Liver (tissue), 9 donors: ENCODE results near the gene MAPK8IP3. TPM values are rescaled to one million over a fixed set of nuclear protein-coding genes. Genes with fewer than 3 reads are reported as not detected.

Source experiments
- DNase-seq: peaks from one replicate; pipeline ENCODE4 v3.0.0-alpha.2; 2017; ENCODE audit warnings: low spot score
- H3K27ac ChIP-seq, 2 donors: one replicate each; pipeline ENCODE4 v1.7.0; 2013; ENCODE audit warnings: inconsistent platforms in 2 of 2, low read length in 2 of 2, control low read depth in 1 of 2, low read depth in 1 of 2, mild to moderate bottlenecking in 1 of 2
- H3K27me3 ChIP-seq, 4 donors: one replicate each; pipeline versions ENCODE4 v1.6.1 to v1.7.0; 2013; ENCODE audit warnings: low read length in 3 of 4, inconsistent platforms in 1 of 4, mild to moderate bottlenecking in 1 of 4, moderate library complexity in 1 of 4; ENCODE audit not compliant: control insufficient read depth in 4 of 4, insufficient read depth in 4 of 4
- H3K36me3 ChIP-seq, 4 donors: one replicate each; pipeline versions ENCODE4 v1.6.1 to v1.7.0; 2013; ENCODE audit warnings: low read length in 3 of 4, mild to moderate bottlenecking in 3 of 4, low read depth in 1 of 4, moderate library complexity in 1 of 4; ENCODE audit not compliant: control insufficient read depth in 4 of 4, insufficient read depth in 3 of 4
- H3K4me1 ChIP-seq, 4 donors: one replicate each; pipeline versions ENCODE4 v1.6.1 to v1.7.0; 2013; ENCODE audit warnings: low read length in 3 of 4, mild to moderate bottlenecking in 3 of 4, moderate library complexity in 1 of 4; ENCODE audit not compliant: control insufficient read depth in 4 of 4, insufficient read depth in 4 of 4
- H3K4me3 ChIP-seq, 3 donors: one replicate each; pipeline versions ENCODE4 v1.6.1 to v1.7.0; 2013; ENCODE audit warnings: low read length in 3 of 3, control low read depth in 1 of 3, low read depth in 1 of 3, mild to moderate bottlenecking in 1 of 3
- H3K9ac ChIP-seq, 2 donors: one replicate each; pipeline ENCODE4 v1.7.0; 2013; ENCODE audit warnings: low read length in 2 of 2, mild to moderate bottlenecking in 2 of 2, moderate library complexity in 2 of 2, control low read depth in 1 of 2, low read depth in 1 of 2
- H3K9me3 ChIP-seq, 4 donors: one replicate each; pipeline versions ENCODE4 v1.6.1 to v1.7.0; 2013; ENCODE audit warnings: low read length in 3 of 4; ENCODE audit not compliant: control insufficient read depth in 4 of 4
- EGR1 ChIP-seq, 2 donors: IDR thresholded peaks; 2 replicates each; pipeline ENCODE4 v1.6.1; 2016 to 2018; ENCODE audit warnings: antibody characterized with exemption in 2 of 2, low read depth in 2 of 2
- FOXA1 ChIP-seq: IDR thresholded peaks from 2 replicates; pipeline ENCODE4 v1.6.1; 2016; ENCODE audit warnings: antibody characterized with exemption
- FOXA2 ChIP-seq: IDR thresholded peaks from 2 replicates; pipeline ENCODE4 v1.6.1; 2016; ENCODE audit warnings: antibody characterized with exemption
- GABPA ChIP-seq, 2 donors: IDR thresholded peaks in 1 of 2; conservative IDR thresholded peaks in 1 of 2; 2 replicates each; pipeline ENCODE4 v1.6.1; 2016; ENCODE audit warnings: antibody characterized with exemption in 2 of 2, mild to moderate bottlenecking in 1 of 2, moderate library complexity in 1 of 2
- HNF4A ChIP-seq, 2 donors: conservative IDR thresholded peaks; 2 replicates each; pipeline ENCODE4 v1.6.1; 2016; ENCODE audit warnings: antibody characterized with exemption in 2 of 2, mild to moderate bottlenecking in 2 of 2
- JUND ChIP-seq, 2 donors: IDR thresholded peaks; 2 replicates each; pipeline ENCODE4 v1.6.1; 2016; ENCODE audit warnings: antibody characterized with exemption in 2 of 2
- NR2F2 ChIP-seq: IDR thresholded peaks from 2 replicates; pipeline ENCODE4 v1.6.1; 2016; ENCODE audit warnings: antibody characterized with exemption
- RAD21 ChIP-seq, 2 donors: IDR thresholded peaks; 2 replicates each; pipeline ENCODE4 v1.6.1; 2016; ENCODE audit warnings: antibody characterized with exemption in 2 of 2, mild to moderate bottlenecking in 2 of 2
- RXRA ChIP-seq, 2 donors: IDR thresholded peaks; 2 replicates each; pipeline ENCODE4 v1.6.1; 2017 to 2018; ENCODE audit warnings: antibody characterized with exemption in 2 of 2, mild to moderate bottlenecking in 1 of 2
- SP1 ChIP-seq: IDR thresholded peaks from 2 replicates; pipeline ENCODE4 v1.6.1; 2018; ENCODE audit warnings: antibody characterized with exemption, mild to moderate bottlenecking
- TAF1 ChIP-seq: conservative IDR thresholded peaks from 2 replicates; pipeline ENCODE4 v1.6.1; 2016; ENCODE audit warnings: antibody characterized with exemption, mild to moderate bottlenecking
- ZBTB33 ChIP-seq: IDR thresholded peaks from 2 replicates; pipeline ENCODE4 v1.6.1; 2016; ENCODE audit warnings: antibody characterized with exemption
- WGBS: extraction: QIAGEN DNeasy Blood & Tissue Kit; methylation state at CpG from one replicate; pipeline ENCODE4 v1.1.7; 2013; 5-methylcytosine and 5-hydroxymethylcytosine counted together
- polyA plus RNA-seq, 2 donors: library from polyadenylated mRNA; stranded (reverse) in 1 of 2; unstranded in 1 of 2; fragments of 200-250 nt in 1 of 2; fragments of >200 nt in 1 of 2; fragmentation: Nextera tagmentation in 1 of 2; extraction: Ambion mirVana in 1 of 2; gene quantifications; one replicate each; pipeline versions ENCODE4 v1.2.1 to v1.2.3, GENCODE V29; 2013 to 2015
- total RNA-seq, 2 donors: library from RNA; depleted of rRNA; stranded (reverse); fragments of >200 nt; gene quantifications; one replicate each; pipeline ENCODE4 v1.2.3, GENCODE V29; 2014
- TF ChIP-seq, protein P1 (sequence below): fragments of 150-350 bp; IDR thresholded peaks from 2 replicates; pipeline ENCODE4 v1.5.1; 2017; ENCODE audit warnings: improper control_type of control experiment, low read depth, low read length; ENCODE audit not compliant: missing input control
- TF ChIP-seq, protein P2 (sequence below): IDR thresholded peaks from 2 replicates; pipeline ENCODE4 v1.6.1; 2016; ENCODE audit warnings: antibody characterized with exemption
- TF ChIP-seq, protein P3 (sequence below): IDR thresholded peaks from 2 replicates; pipeline ENCODE4 v1.6.1; 2016; ENCODE audit warnings: antibody characterized with exemption, mild to moderate bottlenecking
- donor health status: healthy.
- donor health status: healthy.
- donor health status: healthy.
- donor health status: healthy.
- donor health status: healthy.

MAPK8IP3 gene
- total and polyA plus RNA-seq, 4 donors, result 4.1 to 43.0 (median 9.3) TPM

- TF ChIP-seq ZBTB33 (no peak), GABPA (IDR thresholded peaks at IDR 0.05 in 1 of 2, conservative IDR thresholded peaks at IDR 0.05 in 1 of 2) (no peak), FOXA1 (no peak), JUND (IDR thresholded peaks at IDR 0.05) (no peak), SP1 (no peak), HNF4A (conservative IDR thresholded peaks at IDR 0.05) (no peak)
- TF ChIP-seq, protein P1, sequence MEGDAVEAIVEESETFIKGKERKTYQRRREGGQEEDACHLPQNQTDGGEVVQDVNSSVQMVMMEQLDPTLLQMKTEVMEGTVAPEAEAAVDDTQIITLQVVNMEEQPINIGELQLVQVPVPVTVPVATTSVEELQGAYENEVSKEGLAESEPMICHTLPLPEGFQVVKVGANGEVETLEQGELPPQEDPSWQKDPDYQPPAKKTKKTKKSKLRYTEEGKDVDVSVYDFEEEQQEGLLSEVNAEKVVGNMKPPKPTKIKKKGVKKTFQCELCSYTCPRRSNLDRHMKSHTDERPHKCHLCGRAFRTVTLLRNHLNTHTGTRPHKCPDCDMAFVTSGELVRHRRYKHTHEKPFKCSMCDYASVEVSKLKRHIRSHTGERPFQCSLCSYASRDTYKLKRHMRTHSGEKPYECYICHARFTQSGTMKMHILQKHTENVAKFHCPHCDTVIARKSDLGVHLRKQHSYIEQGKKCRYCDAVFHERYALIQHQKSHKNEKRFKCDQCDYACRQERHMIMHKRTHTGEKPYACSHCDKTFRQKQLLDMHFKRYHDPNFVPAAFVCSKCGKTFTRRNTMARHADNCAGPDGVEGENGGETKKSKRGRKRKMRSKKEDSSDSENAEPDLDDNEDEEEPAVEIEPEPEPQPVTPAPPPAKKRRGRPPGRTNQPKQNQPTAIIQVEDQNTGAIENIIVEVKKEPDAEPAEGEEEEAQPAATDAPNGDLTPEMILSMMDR, result no peak
Observed at GRCh38 chr16:1708768-1709180, 2.8 kb downstream of the MAPK8IP3 start (continued).

GRCh38 chr16:1709356-1709755 is 3.4 kb downstream of the MAPK8IP3 start:
- WGBS, result 97% methylated on average over 15 of the region's 15 CpGs
- no peak overlapping the region for H3K9ac ChIP-seq
- H3K27ac ChIP-seq, result no peak overlapping the region
- no peaks in the 10 kb centered on the region for H3K36me3 ChIP-seq
- DNase-seq, result no peak
- no peaks in the 10 kb centered on the region for H3K9me3 ChIP-seq
- H3K4me1 ChIP-seq, result peaks cover 6 to 23% (median 17%) of the 10 kb centered on the region in 4 donors
- no peak overlapping the region for H3K4me3 ChIP-seq
- no peaks in the 10 kb centered on the region for H3K27me3 ChIP-seq
- TF ChIP-seq NR2F2 (no peak), FOXA2 (no peak), EGR1 (IDR thresholded peaks at IDR 0.05; ENCODE audit: low read depth in 2 of 2) (no peak), TAF1 (no peak), ZBTB33 (no peak), RAD21 (IDR thresholded peaks at IDR 0.05) (no peak)
- TF ChIP-seq, protein P2, sequence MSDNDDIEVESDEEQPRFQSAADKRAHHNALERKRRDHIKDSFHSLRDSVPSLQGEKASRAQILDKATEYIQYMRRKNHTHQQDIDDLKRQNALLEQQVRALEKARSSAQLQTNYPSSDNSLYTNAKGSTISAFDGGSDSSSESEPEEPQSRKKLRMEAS, result no peak

DNA sequence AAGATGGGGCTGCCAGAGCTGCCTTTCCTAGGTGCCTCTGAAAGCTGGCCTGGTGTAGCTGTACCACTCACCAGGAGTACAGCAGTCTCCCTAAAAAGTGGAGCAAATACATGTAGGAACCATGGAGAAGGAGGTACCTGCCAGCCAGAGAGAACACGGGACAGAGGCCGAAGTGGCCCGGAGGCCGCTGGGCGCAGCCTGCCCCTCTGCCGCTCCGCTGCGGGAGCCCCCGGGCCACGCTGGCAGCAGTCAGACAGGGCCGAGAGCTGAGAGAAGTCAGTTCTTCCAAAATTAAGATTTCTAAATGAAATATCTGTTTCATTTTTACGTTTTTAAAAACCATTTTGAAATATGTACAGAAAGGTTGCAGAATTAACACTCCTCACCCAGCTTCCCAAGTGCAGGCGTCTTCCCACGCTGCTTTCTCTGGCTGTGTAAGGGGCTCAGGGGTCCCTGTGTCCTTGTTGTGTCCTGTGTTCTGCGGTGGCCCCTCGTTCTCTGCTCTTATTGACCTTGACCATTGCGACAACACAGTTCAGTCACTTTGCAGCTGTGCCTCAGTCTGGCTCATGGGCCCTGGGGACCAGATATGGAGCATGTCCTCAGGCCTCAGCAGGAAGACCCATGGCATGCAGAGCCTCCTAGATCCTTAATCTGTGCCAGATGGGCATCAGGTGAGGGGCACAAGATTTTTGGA is 5.0 kb downstream of the MAPK8IP3 start:
- no peak overlapping the region for H3K9ac ChIP-seq
- H3K36me3 ChIP-seq, result no peaks in the 10 kb centered on the region
- WGBS, result 92% methylated on average over 17 of the region's 17 CpGs
- H3K27me3 ChIP-seq, result no peaks in the 10 kb centered on the region
- no peak overlapping the region for H3K27ac ChIP-seq
- H3K4me3 ChIP-seq, result no peak overlapping the region
- no peaks in the 10 kb centered on the region for H3K9me3 ChIP-seq
- H3K4me1 ChIP-seq, result peaks cover 6 to 30% (median 15%) of the 10 kb centered on the region in 4 donors
- DNase-seq, result no peak
- TF ChIP-seq RXRA (IDR thresholded peaks at IDR 0.05), result no peak
- no peak for TF ChIP-seq NR2F2
- no peak for TF ChIP-seq HNF4A (conservative IDR thresholded peaks at IDR 0.05)
- TF ChIP-seq TAF1, result no peak
- no peak for TF ChIP-seq FOXA1
- TF ChIP-seq, protein P3, sequence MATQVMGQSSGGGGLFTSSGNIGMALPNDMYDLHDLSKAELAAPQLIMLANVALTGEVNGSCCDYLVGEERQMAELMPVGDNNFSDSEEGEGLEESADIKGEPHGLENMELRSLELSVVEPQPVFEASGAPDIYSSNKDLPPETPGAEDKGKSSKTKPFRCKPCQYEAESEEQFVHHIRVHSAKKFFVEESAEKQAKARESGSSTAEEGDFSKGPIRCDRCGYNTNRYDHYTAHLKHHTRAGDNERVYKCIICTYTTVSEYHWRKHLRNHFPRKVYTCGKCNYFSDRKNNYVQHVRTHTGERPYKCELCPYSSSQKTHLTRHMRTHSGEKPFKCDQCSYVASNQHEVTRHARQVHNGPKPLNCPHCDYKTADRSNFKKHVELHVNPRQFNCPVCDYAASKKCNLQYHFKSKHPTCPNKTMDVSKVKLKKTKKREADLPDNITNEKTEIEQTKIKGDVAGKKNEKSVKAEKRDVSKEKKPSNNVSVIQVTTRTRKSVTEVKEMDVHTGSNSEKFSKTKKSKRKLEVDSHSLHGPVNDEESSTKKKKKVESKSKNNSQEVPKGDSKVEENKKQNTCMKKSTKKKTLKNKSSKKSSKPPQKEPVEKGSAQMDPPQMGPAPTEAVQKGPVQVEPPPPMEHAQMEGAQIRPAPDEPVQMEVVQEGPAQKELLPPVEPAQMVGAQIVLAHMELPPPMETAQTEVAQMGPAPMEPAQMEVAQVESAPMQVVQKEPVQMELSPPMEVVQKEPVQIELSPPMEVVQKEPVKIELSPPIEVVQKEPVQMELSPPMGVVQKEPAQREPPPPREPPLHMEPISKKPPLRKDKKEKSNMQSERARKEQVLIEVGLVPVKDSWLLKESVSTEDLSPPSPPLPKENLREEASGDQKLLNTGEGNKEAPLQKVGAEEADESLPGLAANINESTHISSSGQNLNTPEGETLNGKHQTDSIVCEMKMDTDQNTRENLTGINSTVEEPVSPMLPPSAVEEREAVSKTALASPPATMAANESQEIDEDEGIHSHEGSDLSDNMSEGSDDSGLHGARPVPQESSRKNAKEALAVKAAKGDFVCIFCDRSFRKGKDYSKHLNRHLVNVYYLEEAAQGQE, result no peak
- TF ChIP-seq, protein P1, result no peak
- TF ChIP-seq EGR1 (IDR thresholded peaks at IDR 0.05; ENCODE audit: low read depth in 2 of 2), result no peak
- no peak for TF ChIP-seq FOXA2
- TF ChIP-seq, protein P2, result no peak
- TF ChIP-seq SP1, result no peak
